22Rv1 (cell line): Measurements from ENCODE around the gene ATP5ME.
A peak's percentile ranks its signal among the peaks of the same experiment; 100 is the strongest.

Experiments used
- H3K27ac ChIP-seq: fragments of 450-650 bp; 2 replicates; pipeline ENCODE4 v1.5.1; 2017
- CTCF ChIP-seq: fragments of 450-650 bp; IDR thresholded peaks from 2 replicates; pipeline ENCODE4 v1.5.1; 2017; ENCODE audit warnings: mild to moderate bottlenecking
- ZFX ChIP-seq: fragments of 450-650 bp; IDR thresholded peaks from 2 replicates; pipeline ENCODE4 v1.6.1; 2017; ENCODE audit warnings: antibody characterized with exemption, borderline replicate concordance

The ATP5ME gene

GRCh38 chr4:717601-718320, 43.7 kb upstream of the ATP5ME start:
- no peak overlapping the region for H3K27ac ChIP-seq
- TF ChIP-seq ZFX (no peak), CTCF (no peak)

- no peak for TF ChIP-seq CTCF
- TF ChIP-seq ZFX = no peak
- no peak overlapping the region for H3K27ac ChIP-seq
Observed at GRCh38 chr4:714087-714486, 40.0 kb upstream of the ATP5ME start.

- TF ChIP-seq ZFX (no peak), CTCF (no peak)
- H3K27ac ChIP-seq = no peak overlapping the region
Observed at GRCh38 chr4:712916-713632, 39.0 kb upstream of the ATP5ME start.

GRCh38 chr4:712093-712492, 38.0 kb upstream of the ATP5ME start:
- no peak overlapping the region for H3K27ac ChIP-seq
- TF ChIP-seq CTCF = no peak
- TF ChIP-seq ZFX = no peak

- no peak overlapping the region for H3K27ac ChIP-seq
- no peak for TF ChIP-seq ZFX
- TF ChIP-seq CTCF = no peak
Observed at GRCh38 chr4:710916-711315, 36.8 kb upstream of the ATP5ME start.

GRCh38 chr4:710116-710515, 36.0 kb upstream of the ATP5ME start:
- TF ChIP-seq ZFX (no peak), CTCF (no peak)
- 0 out of 2 replicates have a peak overlapping the region, but pooled peaks have one; percentile 3 for H3K27ac ChIP-seq

- TF ChIP-seq CTCF (no peak), ZFX (no peak)
- H3K27ac ChIP-seq = 0 out of 2 replicates have a peak overlapping the region, but pooled peaks have one; percentile 3
Observed at GRCh38 chr4:709348-709747, 35.3 kb upstream of the ATP5ME start.
